ENCODE data around the gene EZR. TPM values are rescaled to one million over a fixed set of nuclear protein-coding genes. Genes with fewer than 3 reads are reported as not detected.

Gene EZR
- total and polyA plus RNA-seq, 2 of the 13 experiments (the other 11 are each of a cell fraction or from before 2014, with no cell fraction given), result 34.7 to 60.3 TPM

GRCh38 chr6:158799051-158799792 lies 19.9 kb downstream of the EZR start (continued):
- no peak for TF ChIP-seq ZNF639 (CRISPR knock-in tag; conservative IDR thresholded peaks at IDR 0.05)
- no peak for TF ChIP-seq SP2 (CRISPR knock-in tag; IDR thresholded peaks at IDR 0.05)
- no peak for TF ChIP-seq DR1 (CRISPR knock-in tag; IDR thresholded peaks at IDR 0.05)
- no peak for TF ChIP-seq MLXIP (CRISPR knock-in tag; IDR thresholded peaks at IDR 0.05; ENCODE audit: borderline replicate concordance)
- TF ChIP-seq RAD51 (IDR thresholded peaks at IDR 0.05; ENCODE audit: borderline replicate concordance), result no peak
- no peak for TF ChIP-seq ZNF143 (CRISPR knock-in tag; IDR thresholded peaks at IDR 0.05)
- TF ChIP-seq POGZ (CRISPR knock-in tag; IDR thresholded peaks at IDR 0.05), result peak; percentile 83
- no peak for TF ChIP-seq DNMT1 (CRISPR knock-in tag; IDR thresholded peaks at IDR 0.05)
- TF ChIP-seq SKI (IDR thresholded peaks at IDR 0.05; ENCODE audit: partially characterized antibody), result peak; percentile 43
- TF ChIP-seq PLSCR1 (CRISPR knock-in tag; IDR thresholded peaks at IDR 0.05; ENCODE audit: borderline replicate concordance), result no peak
- TF ChIP-seq NFATC3 (CRISPR knock-in tag; IDR thresholded peaks at IDR 0.05), result no peak
- TF ChIP-seq RBAK (CRISPR knock-in tag; IDR thresholded peaks at IDR 0.05), result no peak
- TF ChIP-seq ARID2 (CRISPR knock-in tag; IDR thresholded peaks at IDR 0.05; ENCODE audit: borderline replicate concordance), result no peak
- no peak for TF ChIP-seq SMAD1 (CRISPR knock-in tag; IDR thresholded peaks at IDR 0.05; ENCODE audit: borderline replicate concordance, low read depth)
- no peak for TF ChIP-seq ZBTB2 (CRISPR knock-in tag; IDR thresholded peaks at IDR 0.05; ENCODE audit: low read depth)
- TF ChIP-seq ZNF343 (CRISPR knock-in tag; IDR thresholded peaks at IDR 0.05), result no peak
- no peak; the same call in 1 of the 2 replicates for TF ChIP-seq ZNF552 (CRISPR knock-in tag; IDR thresholded peaks at IDR 0.05; ENCODE audit: borderline replicate concordance)
- no peak; the same call in 1 of the 2 replicates for TF ChIP-seq ZNF788 (CRISPR knock-in tag; IDR thresholded peaks at IDR 0.05; ENCODE audit: borderline replicate concordance)
- TF ChIP-seq ZNF260 (CRISPR knock-in tag; IDR thresholded peaks at IDR 0.05; ENCODE audit: borderline replicate concordance, low read depth), result no peak
- no peak for TF ChIP-seq ZNF740 (CRISPR knock-in tag; IDR thresholded peaks at IDR 0.05)
- no peak for TF ChIP-seq ZNF451 (CRISPR knock-in tag; IDR thresholded peaks at IDR 0.05)
- no peak for TF ChIP-seq PHF20 (CRISPR knock-in tag; IDR thresholded peaks at IDR 0.05)
- no peak for TF ChIP-seq SATB2 (CRISPR knock-in tag; IDR thresholded peaks at IDR 0.05)
- TF ChIP-seq ZNF33A (CRISPR knock-in tag; IDR thresholded peaks at IDR 0.05; ENCODE audit: borderline replicate concordance), result no peak
